SK-N-SH (cell line): ENCODE measurements around the gene SLC7A5. TPM values are rescaled to one million over a fixed set of nuclear protein-coding genes. Genes with fewer than 3 reads are reported as not detected.

Source experiments
- CTCF ChIA-PET: fragments of 300-600, 350-600 bp; formaldehyde crosslinking; extraction: SDS; loops from one replicate; lab custom pipeline; 2021; lab: Yijun Ruan, JAX
- POLR2A ChIA-PET: fragments of 350-600 bp; sonication (Branson Sonifier 250); formaldehyde crosslinking; extraction: SDS; loops from one replicate; lab custom pipeline; 2020; ENCODE audit warnings: antibody characterized with exemption, inconsistent platforms; lab: Yijun Ruan, JAX
- DNase-seq: peaks from one replicate; pipeline ENCODE4 v3.0.0; 2012
- H2AFZ ChIP-seq: fragments of 200-600 bp; sonication (generic); 2 replicates; pipeline ENCODE4 v1.8.1; 2016; ENCODE audit warnings: antibody characterized with exemption, mild to moderate bottlenecking, low read depth
- H3F3A ChIP-seq: fragments of 200-600 bp; sonication (generic); replicated peaks from 2 replicates; pipeline ENCODE3; 2016; ENCODE audit warnings: antibody characterized with exemption, mild to moderate bottlenecking; ENCODE audit not compliant: insufficient read depth
- H3K27ac ChIP-seq, 2 experiments: fragments of 200-500 bp in 1 of 2; fragments of 200-600 bp in 1 of 2; sonication (Bioruptor generic) in 1 of 2; sonication (generic), shearing (Covaris generic) in 1 of 2; 2 replicates each; pipeline versions ENCODE4 v1.5.1 to v1.6.1; 2014 to 2016; ENCODE audit warnings: low read depth in 2 of 2, inconsistent platforms in 1 of 2, low read length in 1 of 2, mild to moderate bottlenecking in 1 of 2, mixed read lengths in 1 of 2
- H3K27me3 ChIP-seq: fragments of 200-600 bp; sonication (generic), shearing (Covaris generic); 2 replicates; pipeline ENCODE4 v1.6.1; 2016; ENCODE audit warnings: mixed run types; ENCODE audit not compliant: insufficient read depth
- H3K36me3 ChIP-seq, 2 experiments: fragments of 200-500 bp in 1 of 2; fragments of 200-600 bp in 1 of 2; sonication (Bioruptor generic) in 1 of 2; sonication (generic) in 1 of 2; replicated peaks in 1 of 2; 2 replicates each; pipeline versions ENCODE3 to v1.5.1; 2014 to 2016; ENCODE audit warnings: low read length in 1 of 2, mild to moderate bottlenecking in 1 of 2; ENCODE audit not compliant: insufficient read depth in 2 of 2, control insufficient read depth in 1 of 2
- H3K4me1 ChIP-seq, 2 experiments: fragments of 200-500 bp in 1 of 2; fragments of 200-600 bp in 1 of 2; sonication (Bioruptor generic) in 1 of 2; sonication (generic), shearing (Covaris generic) in 1 of 2; 2 replicates each; pipeline versions ENCODE4 v1.5.1 to v1.6.1; 2014 to 2016; ENCODE audit warnings: low read depth in 1 of 2, low read length in 1 of 2, mixed run types in 1 of 2; ENCODE audit not compliant: insufficient read depth in 2 of 2, control insufficient read depth in 1 of 2
- H3K4me2 ChIP-seq: fragments of 200-600 bp; sonication (generic), shearing (Covaris generic); 2 replicates; pipeline ENCODE4 v1.6.1; 2017; ENCODE audit warnings: mixed run types
- H3K4me3 ChIP-seq, 2 experiments: fragments of 200-500 bp in 1 of 2; fragments of 200-600 bp in 1 of 2; sonication (Bioruptor generic) in 1 of 2; sonication (generic), shearing (Covaris generic) in 1 of 2; 2 replicates each; pipeline versions ENCODE4 v1.5.1 to v1.8.1; 2014 to 2016; ENCODE audit warnings: low read depth in 2 of 2, inconsistent platforms in 1 of 2, low read length in 1 of 2, mild to moderate bottlenecking in 1 of 2, mixed read lengths in 1 of 2, moderate library complexity in 1 of 2
- H3K79me2 ChIP-seq: fragments of 200-600 bp; sonication (generic); 2 replicates; pipeline ENCODE4 v1.8.1; 2017; ENCODE audit warnings: mild to moderate bottlenecking; ENCODE audit not compliant: insufficient read depth
- H3K9ac ChIP-seq: fragments of 200-600 bp; sonication (generic); 2 replicates; pipeline ENCODE4 v1.6.1; 2017; ENCODE audit warnings: mixed run types
- H3K9me2 ChIP-seq: fragments of 200-600 bp; sonication (generic); 2 replicates; pipeline ENCODE4 v1.6.1; 2017; ENCODE audit warnings: mixed run types
- H3K9me3 ChIP-seq: fragments of 200-600 bp; sonication (generic); 2 replicates; pipeline ENCODE4 v1.6.1; 2017; ENCODE audit warnings: mixed run types, mild to moderate bottlenecking, moderate library complexity
- H4K20me1 ChIP-seq: fragments of 200-600 bp; sonication (generic); 2 replicates; pipeline ENCODE4 v1.6.1; 2017; ENCODE audit warnings: mild to moderate bottlenecking, mixed run types; ENCODE audit not compliant: insufficient read depth
- CTCF ChIP-seq: fragments of 200-600 bp; sonication (generic); IDR thresholded peaks from 2 replicates; pipeline ENCODE4 v1.6.1; 2017; ENCODE audit warnings: antibody characterized with exemption, mild to moderate bottlenecking, moderate library complexity
- ELF1 ChIP-seq: IDR thresholded peaks from 2 replicates; pipeline ENCODE4 v1.4.0; 2012
- EZH2phosphoT487 ChIP-seq: fragments of 200-600 bp; sonication (generic); IDR thresholded peaks from 2 replicates; pipeline ENCODE4 v1.6.1; 2017; ENCODE audit warnings: low read depth, mixed run types, mild to moderate bottlenecking, antibody characterized with exemption, moderate library complexity, borderline replicate concordance
- FOXJ3 ChIP-seq: sonication (generic); formaldehyde crosslinking; IDR thresholded peaks from 2 replicates; pipeline ENCODE4 v1.5.1; 2020; ENCODE audit warnings: mild to moderate bottlenecking, missing genetic modification reagents
- GABPA ChIP-seq: IDR thresholded peaks from 2 replicates; pipeline ENCODE4 v1.4.0; 2012; ENCODE audit warnings: low read depth, mild to moderate bottlenecking
- IRF3 ChIP-seq: fragments of 150-350 bp; IDR thresholded peaks from 2 replicates; pipeline ENCODE4 v1.6.1; 2016; ENCODE audit warnings: mild to moderate bottlenecking, low read depth, low read length
- JUND ChIP-seq: IDR thresholded peaks from 2 replicates; pipeline ENCODE4 v1.4.0; 2012
- MAX ChIP-seq: IDR thresholded peaks from 2 replicates; pipeline ENCODE4 v1.4.0; 2012; ENCODE audit warnings: low read depth
- MEF2A ChIP-seq: IDR thresholded peaks from 2 replicates; pipeline ENCODE4 v1.4.0; 2012; ENCODE audit warnings: low read depth, borderline replicate concordance
- MXI1 ChIP-seq: IDR thresholded peaks from 2 replicates; pipeline ENCODE4 v1.6.1; 2012; ENCODE audit warnings: mild to moderate bottlenecking, low read depth, low read length, improper control_type of control experiment
- PBX3 ChIP-seq: IDR thresholded peaks from 2 replicates; pipeline ENCODE4; 2012
- RAD21 ChIP-seq: IDR thresholded peaks from 2 replicates; pipeline ENCODE4 v1.6.1; 2012; ENCODE audit warnings: mild to moderate bottlenecking, low read length
- RFX5 ChIP-seq: IDR thresholded peaks from 2 replicates; pipeline ENCODE4 v1.6.1; 2012; ENCODE audit warnings: mild to moderate bottlenecking, improper control_type of control experiment, low read length
- RXRA ChIP-seq: IDR thresholded peaks from 2 replicates; pipeline ENCODE4 v1.4.0; 2012; ENCODE audit warnings: low read depth, mild to moderate bottlenecking, borderline replicate concordance
- TEAD4 ChIP-seq: IDR thresholded peaks from 2 replicates; pipeline ENCODE4 v1.4.0; 2012; ENCODE audit warnings: mild to moderate bottlenecking, borderline replicate concordance; ENCODE audit not compliant: insufficient read depth
- USF2 ChIP-seq: fragments of 150-350 bp; IDR thresholded peaks from 2 replicates; pipeline ENCODE4 v1.6.1; 2017; ENCODE audit warnings: antibody characterized with exemption, low read length, low read depth, borderline replicate concordance
- ZBTB33 ChIP-seq: IDR thresholded peaks from 2 replicates; pipeline ENCODE4 v1.4.0; 2012; ENCODE audit warnings: low read depth, borderline replicate concordance
- WGBS: methylation state at CpG from one replicate; pipeline ENCODE4 v1.1.6; 2017; ENCODE audit warnings: low lambda C conversion rate; 5-methylcytosine and 5-hydroxymethylcytosine counted together
- polyA plus RNA-seq, 3 experiments: library from polyadenylated mRNA; depleted of rRNA; stranded (reverse); fragments of >200 nt; gene quantifications; 2 replicates each; pipeline ENCODE4 v1.2.3, GENCODE V29; 2012

The SLC7A5 gene
- polyA plus RNA-seq, 1 of the 3 experiments (the other 2 are of a cell fraction): 15.1 TPM

GRCh38 chr16:87824016-87824990 lies 45.0 kb downstream of the SLC7A5 start:
- H2AFZ ChIP-seq: no peak overlapping the region
- peaks cover 0 to 2% of the 10 kb centered on the region in 2 experiments; a peak in 1 of 4 replicates for H3K4me1 ChIP-seq
- no peak overlapping the region for H3K4me3 ChIP-seq
- no peak for DNase-seq
- H3K9me3 ChIP-seq: no peaks in the 10 kb centered on the region
- no peak overlapping the region for H3K27ac ChIP-seq
- H4K20me1 ChIP-seq: no peaks in the 10 kb centered on the region
- CTCF ChIA-PET: interaction anchor here (0.8 to 2.2 kb wide), 6 partner anchors 9 to 47 kb away, joined by 3 to 14 read pairs (median 5); no protein-coding TSS in a partner anchor
- POLR2A ChIA-PET: no interaction called here
- H3K9ac ChIP-seq: no peak overlapping the region
- no peak overlapping the region for H3K4me2 ChIP-seq
- H3K27me3 ChIP-seq: no peaks in the 10 kb centered on the region
- H3K36me3 ChIP-seq: no peaks in the 10 kb centered on the region
- no peaks in the 10 kb centered on the region for H3K79me2 ChIP-seq
- no peaks in the 10 kb centered on the region for H3K9me2 ChIP-seq
- TF ChIP-seq JUND (no peak), CTCF (no peak), PBX3 (no peak), IRF3 (no peak), MAX (no peak), RAD21 (no peak), RFX5 (no peak), TEAD4 (no peak), MEF2A (no peak), ELF1 (no peak), FOXJ3 (no peak), EZH2phosphoT487 (no peak), USF2 (no peak), RXRA (no peak), MXI1 (no peak), GABPA (no peak), ZBTB33 (no peak)
- WGBS: 71% methylated on average over 7 of the region's 19 CpGs
- H3F3A ChIP-seq: no peaks in the 10 kb centered on the region
